Testis (tissue), 2 donors: Measurements from ENCODE around the gene PURA.

Source experiments
- CTCF ChIP-seq, 3 experiments: fragments of 450-650 bp in 2 of 3; fragments of 200-600 bp in 1 of 3; sonication (generic) in 1 of 3; IDR thresholded peaks; one replicate each; pipeline ENCODE4 v1.5.1; 2016 to 2019; ENCODE audit warnings: antibody characterized with exemption in 3 of 3, mild to moderate bottlenecking in 2 of 3, moderate library complexity in 1 of 3
- POLR2A ChIP-seq: fragments of 450-650 bp; IDR thresholded peaks from one replicate; pipeline ENCODE4 v1.6.1; 2017; ENCODE audit warnings: antibody characterized with exemption, mild to moderate bottlenecking, moderate library complexity

GRCh38 chr5:140142856-140143255 is 28.9 kb downstream of the PURA start:
- TF ChIP-seq POLR2A (no peak), CTCF (IDR thresholded peaks at IDR 0.05) (no peak)
